SHP77 (cell line): ENCODE measurements around the gene WBP4.
"Not testable (repeated sequence)": the region's sequence is repeated elsewhere in the genome, so short reads cannot be mapped to it uniquely, and the experiment has no call there.

Experiments used
- DNase-seq, 2 experiments: peaks; one replicate each; lab custom pipeline; 2025; lab: John Stamatoyannopoulos, UW

The WBP4 gene

GRCh38 chr13:41079725-41080124 is 18.4 kb downstream of the WBP4 start:
- no peak for DNase-seq

GRCh38 chr13:41085961-41086585 is 24.8 kb downstream of the WBP4 start:
- DNase-seq = no peak

GRCh38 chr13:41095681-41096080 is 34.4 kb downstream of the WBP4 start:
- DNase-seq = not testable (repeated sequence)

- no peak for DNase-seq
Measured at GRCh38 chr13:41098761-41099160, 37.5 kb downstream of the WBP4 start.

- no peak for DNase-seq
Measured at GRCh38 chr13:41099986-41100385, 38.7 kb downstream of the WBP4 start.

GRCh38 chr13:41107104-41107571 is 45.8 kb downstream of the WBP4 start:
- DNase-seq = peak; percentile 71 to 72

GRCh38 chr13:41107584-41108014 is 46.3 kb downstream of the WBP4 start:
- DNase-seq = peak; percentile 79 to 84

- no peak for DNase-seq
Measured at GRCh38 chr13:41111454-41111853, 50.1 kb downstream of the WBP4 start.

GRCh38 chr13:41117869-41118268 is 56.6 kb downstream of the WBP4 start:
- DNase-seq = no peak

GRCh38 chr13:41122838-41123237 is 61.5 kb downstream of the WBP4 start:
- no peak for DNase-seq

GRCh38 chr13:41127701-41128100 is 66.4 kb downstream of the WBP4 start:
- no peak for DNase-seq

GRCh38 chr13:41130356-41130755 is 69.0 kb downstream of the WBP4 start:
- DNase-seq = no peak

GRCh38 chr13:41131189-41131588 is 69.9 kb downstream of the WBP4 start:
- DNase-seq = not testable (repeated sequence)

- not testable (repeated sequence) for DNase-seq
Measured at GRCh38 chr13:41131660-41132511, 70.6 kb downstream of the WBP4 start.

GRCh38 chr13:41132512-41133152 is 71.3 kb downstream of the WBP4 start, which contains the start of gene KBTBD6:
TSS of gene KBTBD6 (minus strand) at chr13:41132802. CDS start at chr13:41132511, 291 bp downstream.
- DNase-seq = peak; percentile 96 to 97
